GM23338 (cell line): ENCODE measurements around the gene TIE1. TPM values are rescaled to one million over a fixed set of nuclear protein-coding genes. Genes with fewer than 3 reads are reported as not detected.

Experiments
- ATAC-seq: fragments of 200-7000 bp; cut with Tn5 transposase; 3 replicates; pipeline ENCODE4 v1.9.1; 2020
- DNase-seq: peaks from one replicate; pipeline ENCODE4 v3.0.0-alpha.2; 2015; ENCODE audit warnings: low spot score
- H2AFZ ChIP-seq: fragments of 200-600 bp; sonication (generic); 2 replicates; pipeline ENCODE4 v1.8.0; 2016; ENCODE audit warnings: antibody characterized with exemption, mild to moderate bottlenecking, moderate library complexity
- H3F3A ChIP-seq: fragments of 200-600 bp; sonication (generic); replicated peaks from 2 replicates; pipeline ENCODE4 v1.8.0; 2017; ENCODE audit warnings: antibody characterized with exemption, mixed run types, low read depth
- H3K27ac ChIP-seq: fragments of 200-600 bp; sonication (generic); 2 replicates; pipeline ENCODE4 v1.6.1; 2016; ENCODE audit warnings: low read depth
- H3K27me3 ChIP-seq: fragments of 200-600 bp; sonication (generic); 2 replicates; pipeline ENCODE4 v1.8.0; 2016; ENCODE audit warnings: mild to moderate bottlenecking, mixed run types, moderate library complexity; ENCODE audit not compliant: insufficient read depth
- H3K36me3 ChIP-seq: fragments of 200-600 bp; sonication (generic); 2 replicates; pipeline ENCODE4 v1.8.0; 2016; ENCODE audit warnings: mild to moderate bottlenecking; ENCODE audit not compliant: insufficient read depth
- H3K4me1 ChIP-seq: fragments of 200-600 bp; sonication (generic); 2 replicates; pipeline ENCODE4 v1.8.0; 2016; ENCODE audit warnings: mild to moderate bottlenecking, moderate library complexity; ENCODE audit not compliant: insufficient read depth
- H3K4me2 ChIP-seq: fragments of 200-600 bp; sonication (generic); 2 replicates; pipeline ENCODE4 v1.7.1; 2017; ENCODE audit warnings: mixed run types
- H3K4me3 ChIP-seq: fragments of 200-600 bp; sonication (generic); 2 replicates; pipeline ENCODE4 v1.6.1; 2016; ENCODE audit warnings: mixed run types
- H3K79me2 ChIP-seq: fragments of 200-600 bp; sonication (generic); replicated peaks from 2 replicates; pipeline ENCODE4 v1.8.0; 2017; ENCODE audit warnings: mild to moderate bottlenecking; ENCODE audit not compliant: insufficient read depth
- H3K9me2 ChIP-seq: fragments of 200-600 bp; sonication (generic); 2 replicates; pipeline ENCODE4 v1.8.0; 2017; ENCODE audit not compliant: insufficient read depth
- H4K20me1 ChIP-seq: fragments of 200-600 bp; sonication (generic); replicated peaks from 2 replicates; pipeline ENCODE4 v1.8.0; 2017; ENCODE audit warnings: mild to moderate bottlenecking; ENCODE audit not compliant: insufficient read depth
- H3K27ac Mint-ChIP-seq: 2 replicates; pipeline ENCODE4 v1.8.0; 2020; ENCODE audit warnings: inconsistent platforms, mild to moderate bottlenecking, moderate library complexity, mixed read lengths
- H3K27me3 Mint-ChIP-seq: 3 replicates; pipeline ENCODE4 v1.8.0; 2022; ENCODE audit warnings: low read depth, mild to moderate bottlenecking, moderate library complexity, mixed read lengths, inconsistent platforms; ENCODE audit not compliant: insufficient read depth, poor library complexity
- H3K36me3 Mint-ChIP-seq: 3 replicates; pipeline ENCODE4 v1.8.0; 2021; ENCODE audit warnings: low read depth, mild to moderate bottlenecking, inconsistent platforms, moderate library complexity, mixed read lengths
- H3K4me1 Mint-ChIP-seq: 3 replicates; pipeline ENCODE4 v1.8.0; 2020; ENCODE audit warnings: mild to moderate bottlenecking, inconsistent platforms, mixed read lengths
- H3K4me3 Mint-ChIP-seq: 3 replicates; pipeline ENCODE4 v1.8.0; 2021; ENCODE audit warnings: moderate library complexity, mild to moderate bottlenecking, inconsistent platforms, mixed read lengths
- H3K9me3 Mint-ChIP-seq: 3 replicates; pipeline ENCODE4 v1.8.0; 2020; ENCODE audit warnings: moderate library complexity, mild to moderate bottlenecking, inconsistent platforms, mixed read lengths
- CREB1 ChIP-seq: fragments of 250-450 bp; sonication (Bioruptor Pico); IDR thresholded peaks from 2 replicates; pipeline ENCODE4 v1.5.0; 2020; ENCODE audit warnings: low read depth, mild to moderate bottlenecking, moderate library complexity
- EZH2 ChIP-seq: fragments of 200-600 bp; sonication (generic); IDR thresholded peaks from one replicate; pipeline ENCODE4 v1.8.0; 2017; ENCODE audit warnings: antibody characterized with exemption, mild to moderate bottlenecking, low read depth; ENCODE audit not compliant: unreplicated experiment
- EZH2phosphoT487 ChIP-seq: fragments of 200-600 bp; sonication (generic); IDR thresholded peaks from one replicate; pipeline ENCODE4 v1.8.1; 2018; ENCODE audit warnings: antibody characterized with exemption; ENCODE audit not compliant: unreplicated experiment
- JUNB ChIP-seq: IDR thresholded peaks from one replicate; pipeline ENCODE4 v1.6.1; 2016; ENCODE audit warnings: antibody characterized with exemption; ENCODE audit not compliant: unreplicated experiment
- NANOG ChIP-seq: IDR thresholded peaks from 2 replicates; pipeline ENCODE4 v1.6.1; 2016; ENCODE audit warnings: antibody characterized with exemption, borderline replicate concordance
- polyA plus RNA-seq: library from polyadenylated mRNA; unstranded; fragments of >200 nt; fragmentation: Nextera tagmentation; extraction: Ambion mirVana; gene quantifications from 2 replicates; pipeline ENCODE4 v1.2.1, GENCODE V29; 2016
- total RNA-seq: library from RNA; depleted of rRNA; stranded (reverse); fragments of >200 nt; shearing (Covaris generic); gene quantifications from 2 replicates; pipeline ENCODE4 v1.2.3, GENCODE V29; 2014
- TF ChIP-seq, protein P1 (sequence below): IDR thresholded peaks from one replicate; pipeline ENCODE4 v1.6.1; 2018; ENCODE audit warnings: antibody characterized with exemption; ENCODE audit not compliant: unreplicated experiment
- TF ChIP-seq, protein P2 (sequence below): fragments of 250-450 bp; sonication (Bioruptor Pico); IDR thresholded peaks from 2 replicates; pipeline ENCODE4 v1.5.0; 2020; ENCODE audit warnings: mild to moderate bottlenecking, moderate library complexity
- TF ChIP-seq, protein P3 (sequence below): IDR thresholded peaks from 2 replicates; pipeline ENCODE4 v1.6.1; 2016; ENCODE audit warnings: antibody characterized with exemption

TIE1 gene
- total and polyA plus RNA-seq, 2 experiments from 2014 or later: 0.37 to 2.3 TPM

DNA sequence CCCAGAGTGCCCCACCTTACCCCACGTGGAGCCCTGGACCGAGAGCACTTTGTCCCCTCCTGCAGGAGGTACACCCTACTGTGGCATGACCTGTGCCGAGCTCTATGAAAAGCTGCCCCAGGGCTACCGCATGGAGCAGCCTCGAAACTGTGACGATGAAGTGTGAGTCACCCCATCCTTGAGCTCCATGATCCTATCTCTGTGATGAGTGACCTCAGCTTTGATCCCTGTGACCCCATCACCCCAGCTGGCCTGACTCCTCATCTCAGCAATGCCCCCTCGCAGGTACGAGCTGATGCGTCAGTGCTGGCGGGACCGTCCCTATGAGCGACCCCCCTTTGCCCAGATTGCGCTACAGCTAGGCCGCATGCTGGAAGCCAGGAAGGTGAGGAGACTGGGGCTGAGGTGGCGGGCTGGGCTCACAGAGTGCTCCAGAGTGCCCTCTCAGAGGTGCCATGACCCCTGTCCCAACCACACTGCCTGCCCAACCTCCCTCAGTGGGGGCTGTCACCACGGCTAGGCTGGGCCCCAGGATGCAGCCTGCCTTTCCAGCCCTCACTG lies 20.6 kb downstream of the TIE1 start:
- H3K4me1 ChIP-seq: no peaks in the 10 kb centered on the region
- no peak overlapping the region for H3K27ac Mint-ChIP-seq

More for the DNA sequence above, 20.6 kb downstream of the TIE1 start:
- peaks cover 14% of the 10 kb centered on the region for H3K27me3 Mint-ChIP-seq
- TF ChIP-seq JUNB: no peak
- TF ChIP-seq CREB1 (CRISPR knock-in tag): no peak
- no peak for TF ChIP-seq EZH2
- TF ChIP-seq, protein P1, sequence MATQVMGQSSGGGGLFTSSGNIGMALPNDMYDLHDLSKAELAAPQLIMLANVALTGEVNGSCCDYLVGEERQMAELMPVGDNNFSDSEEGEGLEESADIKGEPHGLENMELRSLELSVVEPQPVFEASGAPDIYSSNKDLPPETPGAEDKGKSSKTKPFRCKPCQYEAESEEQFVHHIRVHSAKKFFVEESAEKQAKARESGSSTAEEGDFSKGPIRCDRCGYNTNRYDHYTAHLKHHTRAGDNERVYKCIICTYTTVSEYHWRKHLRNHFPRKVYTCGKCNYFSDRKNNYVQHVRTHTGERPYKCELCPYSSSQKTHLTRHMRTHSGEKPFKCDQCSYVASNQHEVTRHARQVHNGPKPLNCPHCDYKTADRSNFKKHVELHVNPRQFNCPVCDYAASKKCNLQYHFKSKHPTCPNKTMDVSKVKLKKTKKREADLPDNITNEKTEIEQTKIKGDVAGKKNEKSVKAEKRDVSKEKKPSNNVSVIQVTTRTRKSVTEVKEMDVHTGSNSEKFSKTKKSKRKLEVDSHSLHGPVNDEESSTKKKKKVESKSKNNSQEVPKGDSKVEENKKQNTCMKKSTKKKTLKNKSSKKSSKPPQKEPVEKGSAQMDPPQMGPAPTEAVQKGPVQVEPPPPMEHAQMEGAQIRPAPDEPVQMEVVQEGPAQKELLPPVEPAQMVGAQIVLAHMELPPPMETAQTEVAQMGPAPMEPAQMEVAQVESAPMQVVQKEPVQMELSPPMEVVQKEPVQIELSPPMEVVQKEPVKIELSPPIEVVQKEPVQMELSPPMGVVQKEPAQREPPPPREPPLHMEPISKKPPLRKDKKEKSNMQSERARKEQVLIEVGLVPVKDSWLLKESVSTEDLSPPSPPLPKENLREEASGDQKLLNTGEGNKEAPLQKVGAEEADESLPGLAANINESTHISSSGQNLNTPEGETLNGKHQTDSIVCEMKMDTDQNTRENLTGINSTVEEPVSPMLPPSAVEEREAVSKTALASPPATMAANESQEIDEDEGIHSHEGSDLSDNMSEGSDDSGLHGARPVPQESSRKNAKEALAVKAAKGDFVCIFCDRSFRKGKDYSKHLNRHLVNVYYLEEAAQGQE: no peak
- no peak for TF ChIP-seq NANOG
- TF ChIP-seq, protein P2, sequence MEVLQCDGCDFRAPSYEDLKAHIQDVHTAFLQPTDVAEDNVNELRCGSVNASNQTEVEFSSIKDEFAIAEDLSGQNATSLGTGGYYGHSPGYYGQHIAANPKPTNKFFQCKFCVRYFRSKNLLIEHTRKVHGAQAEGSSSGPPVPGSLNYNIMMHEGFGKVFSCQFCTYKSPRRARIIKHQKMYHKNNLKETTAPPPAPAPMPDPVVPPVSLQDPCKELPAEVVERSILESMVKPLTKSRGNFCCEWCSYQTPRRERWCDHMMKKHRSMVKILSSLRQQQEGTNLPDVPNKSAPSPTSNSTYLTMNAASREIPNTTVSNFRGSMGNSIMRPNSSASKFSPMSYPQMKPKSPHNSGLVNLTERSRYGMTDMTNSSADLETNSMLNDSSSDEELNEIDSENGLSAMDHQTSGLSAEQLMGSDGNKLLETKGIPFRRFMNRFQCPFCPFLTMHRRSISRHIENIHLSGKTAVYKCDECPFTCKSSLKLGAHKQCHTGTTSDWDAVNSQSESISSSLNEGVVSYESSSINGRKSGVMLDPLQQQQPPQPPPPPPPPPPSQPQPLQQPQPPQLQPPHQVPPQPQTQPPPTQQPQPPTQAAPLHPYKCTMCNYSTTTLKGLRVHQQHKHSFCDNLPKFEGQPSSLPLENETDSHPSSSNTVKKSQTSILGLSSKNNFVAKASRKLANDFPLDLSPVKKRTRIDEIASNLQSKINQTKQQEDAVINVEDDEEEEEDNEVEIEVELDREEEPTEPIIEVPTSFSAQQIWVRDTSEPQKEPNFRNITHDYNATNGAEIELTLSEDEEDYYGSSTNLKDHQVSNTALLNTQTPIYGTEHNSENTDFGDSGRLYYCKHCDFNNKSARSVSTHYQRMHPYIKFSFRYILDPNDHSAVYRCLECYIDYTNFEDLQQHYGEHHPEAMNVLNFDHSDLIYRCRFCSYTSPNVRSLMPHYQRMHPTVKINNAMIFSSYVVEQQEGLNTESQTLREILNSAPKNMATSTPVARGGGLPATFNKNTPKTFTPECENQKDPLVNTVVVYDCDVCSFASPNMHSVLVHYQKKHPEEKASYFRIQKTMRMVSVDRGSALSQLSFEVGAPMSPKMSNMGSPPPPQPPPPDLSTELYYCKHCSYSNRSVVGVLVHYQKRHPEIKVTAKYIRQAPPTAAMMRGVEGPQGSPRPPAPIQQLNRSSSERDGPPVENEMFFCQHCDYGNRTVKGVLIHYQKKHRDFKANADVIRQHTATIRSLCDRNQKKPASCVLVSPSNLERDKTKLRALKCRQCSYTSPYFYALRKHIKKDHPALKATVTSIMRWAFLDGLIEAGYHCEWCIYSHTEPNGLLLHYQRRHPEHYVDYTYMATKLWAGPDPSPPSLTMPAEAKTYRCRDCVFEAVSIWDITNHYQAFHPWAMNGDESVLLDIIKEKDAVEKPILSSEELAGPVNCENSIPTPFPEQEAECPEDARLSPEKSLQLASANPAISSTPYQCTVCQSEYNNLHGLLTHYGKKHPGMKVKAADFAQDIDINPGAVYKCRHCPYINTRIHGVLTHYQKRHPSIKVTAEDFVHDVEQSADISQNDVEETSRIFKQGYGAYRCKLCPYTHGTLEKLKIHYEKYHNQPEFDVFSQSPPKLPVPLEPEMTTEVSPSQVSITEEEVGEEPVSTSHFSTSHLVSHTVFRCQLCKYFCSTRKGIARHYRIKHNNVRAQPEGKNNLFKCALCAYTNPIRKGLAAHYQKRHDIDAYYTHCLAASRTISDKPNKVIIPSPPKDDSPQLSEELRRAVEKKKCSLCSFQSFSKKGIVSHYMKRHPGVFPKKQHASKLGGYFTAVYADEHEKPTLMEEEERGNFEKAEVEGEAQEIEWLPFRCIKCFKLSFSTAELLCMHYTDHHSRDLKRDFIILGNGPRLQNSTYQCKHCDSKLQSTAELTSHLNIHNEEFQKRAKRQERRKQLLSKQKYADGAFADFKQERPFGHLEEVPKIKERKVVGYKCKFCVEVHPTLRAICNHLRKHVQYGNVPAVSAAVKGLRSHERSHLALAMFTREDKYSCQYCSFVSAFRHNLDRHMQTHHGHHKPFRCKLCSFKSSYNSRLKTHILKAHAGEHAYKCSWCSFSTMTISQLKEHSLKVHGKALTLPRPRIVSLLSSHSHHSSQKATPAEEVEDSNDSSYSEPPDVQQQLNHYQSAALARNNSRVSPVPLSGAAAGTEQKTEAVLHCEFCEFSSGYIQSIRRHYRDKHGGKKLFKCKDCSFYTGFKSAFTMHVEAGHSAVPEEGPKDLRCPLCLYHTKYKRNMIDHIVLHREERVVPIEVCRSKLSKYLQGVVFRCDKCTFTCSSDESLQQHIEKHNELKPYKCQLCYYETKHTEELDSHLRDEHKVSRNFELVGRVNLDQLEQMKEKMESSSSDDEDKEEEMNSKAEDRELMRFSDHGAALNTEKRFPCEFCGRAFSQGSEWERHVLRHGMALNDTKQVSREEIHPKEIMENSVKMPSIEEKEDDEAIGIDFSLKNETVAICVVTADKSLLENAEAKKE (CRISPR knock-in tag): no peak
- TF ChIP-seq, protein P3, sequence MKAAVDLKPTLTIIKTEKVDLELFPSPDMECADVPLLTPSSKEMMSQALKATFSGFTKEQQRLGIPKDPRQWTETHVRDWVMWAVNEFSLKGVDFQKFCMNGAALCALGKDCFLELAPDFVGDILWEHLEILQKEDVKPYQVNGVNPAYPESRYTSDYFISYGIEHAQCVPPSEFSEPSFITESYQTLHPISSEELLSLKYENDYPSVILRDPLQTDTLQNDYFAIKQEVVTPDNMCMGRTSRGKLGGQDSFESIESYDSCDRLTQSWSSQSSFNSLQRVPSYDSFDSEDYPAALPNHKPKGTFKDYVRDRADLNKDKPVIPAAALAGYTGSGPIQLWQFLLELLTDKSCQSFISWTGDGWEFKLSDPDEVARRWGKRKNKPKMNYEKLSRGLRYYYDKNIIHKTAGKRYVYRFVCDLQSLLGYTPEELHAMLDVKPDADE: no peak
- no peak for TF ChIP-seq EZH2phosphoT487
- no peak overlapping the region for H3K4me3 ChIP-seq
- ATAC-seq (no peak), DNase-seq (no peak)
- H3K27ac ChIP-seq: no peak overlapping the region
- no peaks in the 10 kb centered on the region for H3K36me3 Mint-ChIP-seq
- H3K4me1 Mint-ChIP-seq: peaks cover 11% of the 10 kb centered on the region; the same call in 2 of the 3 replicates
- 0 out of 2 replicates have a peak, but pooled peaks cover 3% of the 10 kb centered on the region for H3K36me3 ChIP-seq
- H3K9me2 ChIP-seq: no peaks in the 10 kb centered on the region
- no peaks in the 10 kb centered on the region for H3K79me2 ChIP-seq
- no peak overlapping the region for H3K4me3 Mint-ChIP-seq
- no peaks in the 10 kb centered on the region for H3F3A ChIP-seq
- H3K9me3 Mint-ChIP-seq: peaks cover 6% of the 10 kb centered on the region
- no peak overlapping the region for H3K4me2 ChIP-seq
- H3K27me3 ChIP-seq: no peaks in the 10 kb centered on the region
- H2AFZ ChIP-seq: no peak overlapping the region
- H4K20me1 ChIP-seq: no peaks in the 10 kb centered on the region
